Activated naive CD8-positive, alpha-beta T cell (primary cell): ENCODE results near the gene ZNF439.
"Not testable (repeated sequence)": the region's sequence is repeated elsewhere in the genome, so short reads cannot be mapped to it uniquely, and the experiment has no call there.

ENCODE experiments used
- H3K27ac Mint-ChIP-seq: one replicate; pipeline ENCODE4 v1.8.0; 2021; ENCODE audit warnings: mixed read lengths
- H3K27me3 Mint-ChIP-seq: one replicate; pipeline ENCODE4 v1.8.0; 2021; ENCODE audit warnings: mixed read lengths
- H3K36me3 Mint-ChIP-seq: one replicate; pipeline ENCODE4 v1.8.0; 2021; ENCODE audit warnings: mixed read lengths
- H3K4me1 Mint-ChIP-seq: one replicate; pipeline ENCODE4 v1.8.0; 2021; ENCODE audit warnings: low read depth, mixed read lengths
- H3K4me3 Mint-ChIP-seq: one replicate; pipeline ENCODE4 v1.8.0; 2021; ENCODE audit warnings: mild to moderate bottlenecking, mixed read lengths
- H3K9me3 Mint-ChIP-seq: one replicate; pipeline ENCODE4 v1.8.0; 2021; ENCODE audit warnings: low read depth, mixed read lengths

ZNF439 gene

DNA sequence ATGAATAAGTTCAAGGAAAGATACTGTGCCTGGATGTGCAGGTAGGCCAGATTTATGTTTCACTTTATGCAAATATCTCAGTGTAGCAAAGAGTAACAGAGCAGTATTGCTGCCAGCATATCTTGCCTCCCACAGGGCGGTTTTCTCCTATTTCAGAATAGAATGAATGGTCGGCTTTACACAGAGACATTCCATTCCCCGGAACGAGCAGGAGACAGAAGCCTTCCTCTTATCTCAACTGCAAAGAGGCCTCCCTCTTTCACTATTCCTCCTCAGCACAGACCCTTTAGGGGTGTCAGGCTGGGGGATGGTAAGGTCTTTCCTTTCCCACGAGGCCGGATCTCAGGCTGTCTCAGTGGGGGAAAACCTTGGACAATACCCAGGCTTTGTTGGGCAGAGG lies 41.4 kb downstream of the ZNF439 start:
- Mint-ChIP-seq H3K4me3 (peak overlapping the region; percentile 6), H3K4me1 (peaks cover 28% of the 10 kb centered on the region)
- H3K9me3 Mint-ChIP-seq, H3K27ac Mint-ChIP-seq, H3K27me3 Mint-ChIP-seq, H3K36me3 Mint-ChIP-seq: not testable (repeated sequence)

DNA sequence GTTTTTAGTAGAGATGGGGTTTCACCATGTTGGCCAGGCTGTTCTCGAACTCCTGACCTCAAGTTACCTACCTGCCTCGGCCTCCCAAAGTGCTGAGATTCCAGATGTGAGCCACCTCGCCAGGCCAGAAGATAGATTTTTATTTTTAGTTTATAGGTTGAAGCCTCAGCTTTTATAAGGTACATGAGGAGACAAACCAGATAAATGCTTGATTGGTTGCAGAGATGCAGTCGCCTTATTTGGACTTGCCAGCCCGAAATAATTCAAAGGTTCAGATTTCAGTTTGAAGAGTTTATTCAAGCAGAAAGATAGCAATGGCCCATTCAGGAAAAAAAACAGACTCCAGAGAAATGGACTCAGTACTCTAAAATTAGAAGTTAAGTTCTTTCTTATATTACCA lies 42.1 kb downstream of the ZNF439 start:
- H3K4me3 Mint-ChIP-seq = no peak overlapping the region
- H3K27me3 Mint-ChIP-seq = no peaks in the 10 kb centered on the region
- no peak overlapping the region for H3K27ac Mint-ChIP-seq
- H3K9me3 Mint-ChIP-seq = peaks cover 6% of the 10 kb centered on the region
- H3K36me3 Mint-ChIP-seq = peaks cover 15% of the 10 kb centered on the region
- peaks cover 28% of the 10 kb centered on the region for H3K4me1 Mint-ChIP-seq

- Mint-ChIP-seq H3K9me3 (peaks cover 13% of the 10 kb centered on the region), H3K4me1 (peaks cover 5% of the 10 kb centered on the region), H3K4me3 (no peak overlapping the region), H3K27me3 (no peaks in the 10 kb centered on the region), H3K27ac (no peak overlapping the region), H3K36me3 (peaks cover 28% of the 10 kb centered on the region)
Measured at GRCh38 chr19:11894851-11895250, 46.3 kb downstream of the ZNF439 start.

DNA sequence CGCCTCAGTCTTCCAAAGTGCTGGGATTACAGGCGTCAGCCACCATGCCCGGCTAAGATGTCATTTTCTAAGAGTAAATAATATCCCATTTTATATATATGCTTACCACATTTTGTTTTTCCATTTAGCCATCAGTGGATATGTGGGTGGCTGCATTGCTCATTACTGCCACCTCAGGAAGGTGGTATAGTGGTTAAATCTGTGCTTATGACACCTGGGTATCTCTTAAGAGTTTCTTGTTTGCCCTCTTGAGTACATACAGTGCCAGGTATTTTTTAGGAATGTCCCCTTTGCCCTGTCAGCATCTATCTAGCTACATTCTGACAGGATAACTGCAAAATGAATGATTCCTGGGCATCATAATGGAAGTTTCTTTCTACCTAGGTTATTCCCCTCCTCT lies 53.7 kb downstream of the ZNF439 start:
- H3K4me1 Mint-ChIP-seq = no peaks in the 10 kb centered on the region
- no peaks in the 10 kb centered on the region for H3K27me3 Mint-ChIP-seq
- H3K4me3 Mint-ChIP-seq = no peak overlapping the region
- H3K27ac Mint-ChIP-seq = no peak overlapping the region
- H3K9me3 Mint-ChIP-seq = peaks cover 15% of the 10 kb centered on the region
- H3K36me3 Mint-ChIP-seq = peaks cover 50% of the 10 kb centered on the region

- Mint-ChIP-seq H3K36me3 (peaks cover 33% of the 10 kb centered on the region), H3K27ac (no peak overlapping the region), H3K27me3 (no peaks in the 10 kb centered on the region), H3K9me3 (peaks cover 15% of the 10 kb centered on the region), H3K4me1 (no peaks in the 10 kb centered on the region), H3K4me3 (no peak overlapping the region)
Measured at GRCh38 chr19:11905928-11906327, 57.4 kb downstream of the ZNF439 start.

GRCh38 chr19:11911937-11912336 lies 63.4 kb downstream of the ZNF439 start:
- H3K27ac Mint-ChIP-seq, H3K4me3 Mint-ChIP-seq, H3K4me1 Mint-ChIP-seq, H3K27me3 Mint-ChIP-seq, H3K36me3 Mint-ChIP-seq: not testable (repeated sequence)
- peaks cover 13% of the 10 kb centered on the region for H3K9me3 Mint-ChIP-seq

DNA sequence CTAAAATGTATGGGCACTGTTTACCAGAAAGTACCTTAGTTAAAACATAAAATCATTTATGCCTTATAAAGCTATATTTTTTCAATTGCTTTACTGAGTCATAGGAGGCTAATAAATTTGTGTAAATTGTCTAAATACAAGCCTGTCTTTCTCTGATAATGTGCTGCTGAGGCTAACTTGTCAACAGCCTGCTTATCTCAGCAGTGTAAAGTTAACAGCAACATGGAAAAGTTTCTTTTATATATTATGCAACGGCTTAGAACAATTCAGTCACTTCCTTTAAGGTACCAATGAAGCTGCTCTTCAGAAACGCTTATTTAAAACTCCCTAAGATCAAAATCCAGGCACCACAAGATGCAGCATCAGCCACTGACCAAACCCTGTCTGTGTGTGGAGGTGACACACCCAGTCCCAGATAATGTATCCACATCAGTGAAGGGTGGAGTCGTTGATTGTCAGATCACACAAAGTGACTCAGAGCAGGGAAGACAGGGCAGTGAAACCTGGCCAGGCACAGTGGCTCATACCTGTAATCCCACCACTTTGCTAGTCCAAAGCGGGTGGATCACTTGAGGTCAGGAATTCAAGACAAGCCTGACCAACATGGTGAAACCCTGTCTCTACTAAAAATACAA lies 66.0 kb downstream of the ZNF439 start:
- not testable (repeated sequence) for H3K27ac Mint-ChIP-seq, H3K4me1 Mint-ChIP-seq, H3K36me3 Mint-ChIP-seq, H3K9me3 Mint-ChIP-seq, H3K27me3 Mint-ChIP-seq, H3K4me3 Mint-ChIP-seq
